Activated T-helper 17 cell treated with anti-CD3 and anti-CD28 coated beads, Interleukin-2, amount 50 U/mL, for 72 hours (primary cell): ENCODE data around the gene VWA8. TPM values are rescaled to one million over a fixed set of nuclear protein-coding genes. Genes with fewer than 3 reads are reported as not detected.

ENCODE experiments used
- ATAC-seq: fragments of 150-1000 bp; cut with Tn5 transposase; replicated peaks from 2 replicates; pipeline ENCODE4 v1.10.0; 2021; ENCODE audit warnings: mild to moderate bottlenecking, moderate library complexity
- H3K27ac Mint-ChIP-seq: one replicate; pipeline ENCODE4 v1.8.0; 2022; ENCODE audit warnings: mixed read lengths
- H3K27me3 Mint-ChIP-seq: one replicate; pipeline ENCODE4 v1.8.0; 2022; ENCODE audit warnings: mixed read lengths
- H3K36me3 Mint-ChIP-seq: one replicate; pipeline ENCODE4 v1.8.0; 2022; ENCODE audit warnings: low read depth, mild to moderate bottlenecking, mixed read lengths
- H3K4me1 Mint-ChIP-seq: one replicate; pipeline ENCODE4 v1.8.0; 2022; ENCODE audit warnings: mixed read lengths
- H3K4me3 Mint-ChIP-seq: one replicate; pipeline ENCODE4 v1.8.0; 2022; ENCODE audit warnings: mild to moderate bottlenecking, mixed read lengths
- H3K9me3 Mint-ChIP-seq: one replicate; pipeline ENCODE4 v1.8.0; 2022; ENCODE audit warnings: mixed read lengths
- total RNA-seq, 2 donors: library from RNA; stranded (reverse); gene quantifications; one replicate each; pipeline ENCODE4 v1.2.3, GENCODE V29; 2022

VWA8 gene
- total RNA-seq, 2 donors from 2014 or later: 7.4 to 11.2 TPM

DNA sequence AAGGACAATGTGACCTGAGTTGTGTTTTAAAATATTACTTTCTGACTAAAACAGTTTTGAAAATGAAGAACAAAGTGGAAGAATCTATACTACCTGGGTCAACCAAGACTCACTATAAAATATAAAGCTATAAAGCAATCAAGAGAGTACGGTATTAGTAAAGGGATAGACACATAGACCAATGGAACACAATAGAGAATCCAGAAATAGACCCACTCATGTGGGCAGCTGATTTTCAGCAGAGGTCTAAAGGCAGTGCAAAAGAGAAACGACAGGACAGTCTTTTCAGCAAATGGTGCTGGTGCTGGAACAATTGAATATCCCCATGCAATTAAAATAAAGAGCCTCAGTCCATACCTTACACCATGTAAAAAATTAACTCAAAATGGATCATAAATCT, 278.9 kb downstream of the VWA8 start:
- Mint-ChIP-seq H3K4me3 (no peak overlapping the region), H3K27ac (no peak overlapping the region), H3K9me3 (no peaks in the 10 kb centered on the region), H3K4me1 (no peaks in the 10 kb centered on the region), H3K36me3 (peaks cover 63% of the 10 kb centered on the region), H3K27me3 (no peaks in the 10 kb centered on the region)
- no peak for ATAC-seq

DNA sequence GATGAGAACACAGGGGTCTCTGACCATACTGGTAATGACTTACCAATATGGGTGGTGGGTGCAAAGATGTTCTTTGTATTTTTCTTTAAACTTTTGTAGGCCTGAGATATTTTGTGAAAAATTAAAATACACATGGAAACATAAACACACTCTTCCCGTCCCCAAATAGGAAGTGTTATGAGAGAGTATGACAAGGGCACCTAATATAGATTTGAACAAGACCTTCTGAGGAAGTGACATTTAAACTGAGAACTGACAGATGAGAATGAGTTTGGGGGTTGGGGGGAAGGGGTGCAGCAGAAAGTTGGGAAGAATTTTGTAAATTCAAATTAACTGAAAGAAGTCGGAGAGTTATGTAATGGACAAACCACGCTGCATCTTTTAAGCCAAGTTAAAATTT, 279.3 kb downstream of the VWA8 start:
- no peak overlapping the region for H3K4me3 Mint-ChIP-seq
- H3K36me3 Mint-ChIP-seq: peaks cover 60% of the 10 kb centered on the region
- H3K4me1 Mint-ChIP-seq: no peaks in the 10 kb centered on the region
- no peak for ATAC-seq
- no peak overlapping the region for H3K27ac Mint-ChIP-seq
- H3K9me3 Mint-ChIP-seq: no peaks in the 10 kb centered on the region
- H3K27me3 Mint-ChIP-seq: no peaks in the 10 kb centered on the region

GRCh38 chr13:41680900-41681299, 280.0 kb downstream of the VWA8 start:
- Mint-ChIP-seq H3K36me3 (peaks cover 60% of the 10 kb centered on the region), H3K4me3 (no peak overlapping the region), H3K9me3 (no peaks in the 10 kb centered on the region), H3K27ac (no peak overlapping the region), H3K27me3 (no peaks in the 10 kb centered on the region), H3K4me1 (no peaks in the 10 kb centered on the region)
- ATAC-seq: no peak

DNA sequence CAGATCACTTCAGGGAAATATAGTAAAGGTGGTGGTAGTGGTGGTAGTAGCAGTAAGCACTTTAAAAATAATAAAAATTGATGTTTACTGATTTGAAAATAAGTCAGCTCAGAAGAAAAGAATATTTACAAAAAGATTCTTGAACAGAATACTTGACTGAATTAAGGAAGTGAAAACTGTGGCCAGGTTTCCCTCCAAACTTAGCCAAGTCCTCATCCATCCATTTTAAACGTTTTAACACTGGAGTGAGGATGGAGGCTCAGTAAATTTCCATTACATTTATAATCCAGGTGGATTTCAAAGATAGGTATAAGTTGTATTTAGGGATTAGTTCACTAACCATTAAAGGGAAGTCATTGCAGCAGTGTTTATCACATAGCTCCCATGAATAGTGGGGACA, 282.1 kb downstream of the VWA8 start:
- peaks cover 46% of the 10 kb centered on the region for H3K36me3 Mint-ChIP-seq
- H3K9me3 Mint-ChIP-seq: no peaks in the 10 kb centered on the region
- no peak overlapping the region for H3K27ac Mint-ChIP-seq
- no peak overlapping the region for H3K4me3 Mint-ChIP-seq
- H3K27me3 Mint-ChIP-seq: no peaks in the 10 kb centered on the region
- no peak for ATAC-seq
- H3K4me1 Mint-ChIP-seq: no peaks in the 10 kb centered on the region

DNA sequence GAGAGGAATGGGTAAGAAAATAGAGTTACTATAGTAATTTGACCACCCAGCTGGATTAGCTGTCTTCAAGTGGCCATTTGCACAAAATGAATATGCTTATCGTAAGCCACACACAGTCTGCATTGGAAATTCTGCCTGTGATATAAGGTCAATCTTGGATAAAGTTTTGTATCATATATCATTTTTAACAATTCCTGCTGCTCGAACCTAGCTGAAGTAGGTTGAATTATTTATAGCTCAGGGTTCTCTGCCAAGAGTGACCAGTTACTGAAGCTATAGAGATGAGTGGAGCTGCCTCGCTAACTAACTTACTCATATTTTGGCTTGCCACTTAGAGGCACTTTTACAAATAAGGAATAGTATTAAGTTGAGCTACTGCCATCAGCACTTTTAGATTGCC, 282.7 kb downstream of the VWA8 start:
- H3K4me1 Mint-ChIP-seq: no peaks in the 10 kb centered on the region
- no peaks in the 10 kb centered on the region for H3K9me3 Mint-ChIP-seq
- H3K27ac Mint-ChIP-seq: no peak overlapping the region
- H3K36me3 Mint-ChIP-seq: peaks cover 40% of the 10 kb centered on the region
- H3K27me3 Mint-ChIP-seq: no peaks in the 10 kb centered on the region
- no peak for ATAC-seq
- no peak overlapping the region for H3K4me3 Mint-ChIP-seq

GRCh38 chr13:41675306-41675705, 285.6 kb downstream of the VWA8 start:
- ATAC-seq: no peak
- Mint-ChIP-seq H3K36me3 (peaks cover 23% of the 10 kb centered on the region), H3K4me1 (no peaks in the 10 kb centered on the region), H3K27me3 (no peaks in the 10 kb centered on the region), H3K9me3 (no peaks in the 10 kb centered on the region), H3K27ac (no peak overlapping the region), H3K4me3 (no peak overlapping the region)

DNA sequence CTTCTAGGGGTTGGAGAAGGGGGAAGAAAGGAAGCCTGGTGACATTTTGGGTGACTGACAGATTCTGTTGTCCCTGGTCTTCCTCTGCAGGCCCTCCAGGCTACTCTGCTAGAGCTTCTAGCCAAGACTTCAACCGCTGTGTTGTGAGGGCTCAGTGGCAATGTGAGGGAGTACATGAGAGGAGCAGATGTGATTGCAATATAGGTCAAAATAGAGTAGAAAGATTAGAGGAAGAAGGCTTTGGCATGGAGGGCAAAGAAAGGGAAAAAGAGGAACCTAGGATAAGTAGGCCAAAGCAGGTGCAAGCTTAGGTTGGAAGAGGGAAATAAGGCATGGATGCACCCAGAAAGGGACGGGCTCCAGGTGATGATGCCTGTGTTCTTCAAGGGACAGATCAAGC, 286.7 kb downstream of the VWA8 start:
- no peak for ATAC-seq
- no peak overlapping the region for H3K4me3 Mint-ChIP-seq
- H3K9me3 Mint-ChIP-seq: no peaks in the 10 kb centered on the region
- H3K36me3 Mint-ChIP-seq: peaks cover 19% of the 10 kb centered on the region
- no peaks in the 10 kb centered on the region for H3K27me3 Mint-ChIP-seq
- H3K4me1 Mint-ChIP-seq: no peaks in the 10 kb centered on the region
- H3K27ac Mint-ChIP-seq: no peak overlapping the region

- peaks cover 19% of the 10 kb centered on the region for H3K36me3 Mint-ChIP-seq
- H3K27me3 Mint-ChIP-seq: no peaks in the 10 kb centered on the region
- H3K4me3 Mint-ChIP-seq: no peak overlapping the region
- H3K4me1 Mint-ChIP-seq: no peaks in the 10 kb centered on the region
- no peak for ATAC-seq
- H3K9me3 Mint-ChIP-seq: no peaks in the 10 kb centered on the region
- no peak overlapping the region for H3K27ac Mint-ChIP-seq
These were observed 287.3 kb downstream of the VWA8 start for GRCh38 chr13:41673640-41674039.

GRCh38 chr13:41670873-41671443, 290.0 kb downstream of the VWA8 start:
- no peaks in the 10 kb centered on the region for H3K9me3 Mint-ChIP-seq
- H3K4me3 Mint-ChIP-seq: no peak overlapping the region
- no peak for ATAC-seq
- no peak overlapping the region for H3K27ac Mint-ChIP-seq
- H3K4me1 Mint-ChIP-seq: no peaks in the 10 kb centered on the region
- no peaks in the 10 kb centered on the region for H3K27me3 Mint-ChIP-seq
- peaks cover 16% of the 10 kb centered on the region for H3K36me3 Mint-ChIP-seq

DNA sequence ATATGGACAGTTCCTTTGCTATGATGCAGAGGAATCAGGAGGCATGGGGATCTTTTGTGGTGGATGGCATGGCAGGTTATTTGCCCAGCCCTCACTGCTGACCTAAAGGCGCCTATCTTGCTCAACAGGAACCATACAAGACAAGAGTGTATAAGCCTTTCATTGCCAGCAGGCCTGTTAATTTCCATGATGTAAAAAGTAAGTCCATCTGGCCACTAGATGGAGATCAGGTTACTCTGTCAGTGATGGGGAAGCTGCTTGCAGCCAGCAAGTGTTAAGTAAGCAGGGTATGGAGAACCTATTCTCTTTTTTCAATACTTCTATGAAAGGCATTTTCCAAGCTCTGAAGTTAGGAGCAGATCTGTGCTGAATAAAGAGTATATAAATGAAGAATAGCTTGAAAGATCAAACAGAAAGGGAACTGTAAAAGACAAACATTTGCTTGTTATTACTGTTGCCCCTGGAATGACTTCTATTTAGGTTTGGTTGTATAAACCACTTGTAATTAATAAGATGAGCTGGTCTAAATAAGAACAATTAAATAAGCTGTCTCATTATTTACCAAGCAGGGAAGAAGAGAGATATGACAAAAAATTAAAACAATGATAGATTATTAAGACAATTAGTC, 292.7 kb downstream of the VWA8 start:
- Mint-ChIP-seq H3K4me1 (no peaks in the 10 kb centered on the region), H3K4me3 (no peak overlapping the region), H3K9me3 (no peaks in the 10 kb centered on the region), H3K36me3 (peaks cover 12% of the 10 kb centered on the region), H3K27ac (no peak overlapping the region), H3K27me3 (no peaks in the 10 kb centered on the region)
- ATAC-seq: peak; percentile 85

GRCh38 chr13:41666644-41667043, 294.3 kb downstream of the VWA8 start:
- H3K36me3 Mint-ChIP-seq: peaks cover 12% of the 10 kb centered on the region
- no peak for ATAC-seq
- H3K4me1 Mint-ChIP-seq: no peaks in the 10 kb centered on the region
- no peaks in the 10 kb centered on the region for H3K27me3 Mint-ChIP-seq
- H3K27ac Mint-ChIP-seq: no peak overlapping the region
- H3K9me3 Mint-ChIP-seq: no peaks in the 10 kb centered on the region
- no peak overlapping the region for H3K4me3 Mint-ChIP-seq

- Mint-ChIP-seq H3K27me3 (no peaks in the 10 kb centered on the region), H3K9me3 (no peaks in the 10 kb centered on the region), H3K27ac (no peak overlapping the region), H3K36me3 (no peaks in the 10 kb centered on the region), H3K4me1 (no peaks in the 10 kb centered on the region), H3K4me3 (no peak overlapping the region)
- no peak for ATAC-seq
These were observed 300.5 kb downstream of the VWA8 start for GRCh38 chr13:41660411-41660810.

DNA sequence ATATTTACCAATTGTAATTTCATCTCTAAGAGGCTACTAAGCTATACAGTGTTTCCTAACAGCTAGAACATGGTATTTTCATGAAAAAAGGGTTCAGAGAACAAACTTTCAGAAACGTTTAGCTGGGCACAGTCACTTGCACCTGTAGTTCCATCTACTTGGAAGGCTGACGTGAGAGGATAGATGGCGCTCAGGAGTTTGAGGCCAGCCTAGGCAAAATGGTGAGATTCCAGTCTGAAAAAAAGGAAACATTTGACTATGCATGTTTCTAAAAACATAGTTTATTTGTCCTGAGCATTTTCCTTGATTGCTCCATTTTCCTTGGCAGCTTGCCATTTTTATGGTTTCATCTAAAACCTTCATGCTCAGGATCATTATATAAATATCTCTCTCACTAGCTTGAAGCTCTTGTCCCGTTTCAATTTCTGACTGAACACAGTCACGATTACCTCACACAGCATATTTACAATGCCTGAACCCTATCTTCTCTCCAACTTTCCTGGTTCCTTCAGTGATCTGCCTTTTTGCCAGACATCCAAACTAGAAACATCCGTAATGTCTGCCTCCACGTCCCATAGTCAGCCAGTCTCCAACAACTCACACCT, 302.8 kb downstream of the VWA8 start:
- H3K27me3 Mint-ChIP-seq: no peaks in the 10 kb centered on the region
- H3K9me3 Mint-ChIP-seq: no peaks in the 10 kb centered on the region
- H3K27ac Mint-ChIP-seq: no peak overlapping the region
- no peaks in the 10 kb centered on the region for H3K36me3 Mint-ChIP-seq
- ATAC-seq: no peak
- no peak overlapping the region for H3K4me3 Mint-ChIP-seq
- no peaks in the 10 kb centered on the region for H3K4me1 Mint-ChIP-seq

- ATAC-seq: peak; percentile 92
- no peaks in the 10 kb centered on the region for H3K36me3 Mint-ChIP-seq
- peak overlapping the region; percentile 69 for H3K27ac Mint-ChIP-seq
- no peaks in the 10 kb centered on the region for H3K27me3 Mint-ChIP-seq
- no peaks in the 10 kb centered on the region for H3K9me3 Mint-ChIP-seq
- H3K4me3 Mint-ChIP-seq: peak overlapping the region; percentile 46
- H3K4me1 Mint-ChIP-seq: no peaks in the 10 kb centered on the region
These were observed 304.9 kb downstream of the VWA8 start for GRCh38 chr13:41655997-41656396.

GRCh38 chr13:41654796-41655195, 306.1 kb downstream of the VWA8 start:
- Mint-ChIP-seq H3K27ac (no peak overlapping the region), H3K4me3 (no peak overlapping the region), H3K27me3 (no peaks in the 10 kb centered on the region), H3K4me1 (no peaks in the 10 kb centered on the region), H3K36me3 (no peaks in the 10 kb centered on the region), H3K9me3 (no peaks in the 10 kb centered on the region)
- ATAC-seq: no peak
